ENCODE data around the gene APAF1.

DNA sequence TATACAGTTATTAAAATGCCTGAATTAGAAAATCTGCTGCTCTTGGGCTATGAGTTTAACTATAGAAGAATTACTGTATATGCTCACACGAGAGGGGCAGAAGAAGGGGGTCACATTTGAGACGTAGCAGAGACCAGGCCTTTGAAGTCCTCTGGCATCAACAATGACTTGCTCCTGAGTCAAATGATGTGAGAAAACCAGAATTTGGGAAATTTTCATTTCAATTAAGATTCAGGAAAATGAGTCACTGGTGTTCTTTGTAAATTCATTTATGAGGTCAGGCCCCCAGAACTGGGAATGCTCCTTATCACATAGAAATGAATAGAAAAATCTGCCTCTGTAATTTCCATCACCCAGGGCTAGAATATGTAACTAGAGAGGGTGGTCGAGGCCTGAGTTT, 92.9 kb downstream of the APAF1 start:
- TF ChIP-seq POLR2A (IDR thresholded peaks at IDR 0.05) (no peak), EP300 (IDR thresholded peaks at IDR 0.05; ENCODE audit: low read depth) (no peak), CTCF (IDR thresholded peaks at IDR 0.05) (no peak), POLR2AphosphoS5 (IDR thresholded peaks at IDR 0.05) (no peak)
